Measurements from ENCODE around the gene CDH4. TPM values are rescaled to one million over a fixed set of nuclear protein-coding genes. Genes with fewer than 3 reads are reported as not detected.

CDH4 gene
- total and polyA plus RNA-seq, 2 of the 4 experiments (the other 2 are of a cell fraction) = 1.6 to 3.5 TPM

DNA sequence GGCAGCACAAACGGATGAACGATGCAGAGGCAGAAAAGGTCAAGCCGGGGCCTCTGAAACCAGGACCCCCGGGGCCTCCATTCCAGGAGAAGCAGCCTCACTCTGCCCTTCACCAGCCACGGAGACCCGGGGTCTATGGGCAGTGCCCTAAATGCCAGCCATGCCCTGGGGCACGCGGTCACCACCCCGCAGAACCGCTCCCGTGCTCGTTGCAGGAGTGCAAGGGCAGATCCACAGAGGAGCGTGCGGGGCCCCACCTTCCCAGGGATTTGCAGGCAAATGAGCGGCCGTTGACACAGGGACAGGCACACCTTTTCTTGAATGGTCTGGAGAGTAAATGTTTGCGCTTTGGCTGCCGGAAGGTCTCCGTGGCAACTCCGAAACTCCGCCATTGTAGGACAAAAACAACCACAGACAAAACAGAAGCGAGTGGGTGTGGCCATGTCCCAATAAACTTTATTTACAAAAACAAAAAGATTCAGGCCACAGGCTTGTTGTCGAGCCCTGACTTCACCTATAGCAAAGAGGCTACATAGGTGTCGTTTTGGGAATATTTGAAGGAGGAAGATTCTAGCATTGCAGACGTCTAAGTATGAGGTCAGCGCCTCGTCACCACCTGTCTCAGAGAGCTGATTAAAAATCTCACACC lies 650.3 kb downstream of the CDH4 start:
- no peak overlapping the region for H4K8ac ChIP-seq (ENCODE audit: low read depth in 2 of 2, low read length in 2 of 2)

More for the DNA sequence above, 650.3 kb downstream of the CDH4 start:
- Histone ChIP-seq H3K27me3 (ENCODE audit: control insufficient read depth, insufficient read depth, low read length) (peaks cover 5% of the 10 kb centered on the region; the same call in 1 of the 2 replicates), H4K5ac (ENCODE audit: low read depth, low read length) (no peak overlapping the region), H3K9me3 (ENCODE audit: control insufficient read depth, insufficient read depth, low read length) (no peaks in the 10 kb centered on the region), H2AK5ac (ENCODE audit: low read depth, low read length) (no peak overlapping the region), H4K20me1 (ENCODE audit: insufficient read depth, low read length) (no peaks in the 10 kb centered on the region), H3K9me1 (ENCODE audit: insufficient read depth, low read length) (no peaks in the 10 kb centered on the region), H2AFZ (replicated peaks; ENCODE audit: low read length, poor library complexity) (peak overlapping the region; percentile 41), H2BK20ac (ENCODE audit: low read depth, low read length) (no peak overlapping the region), H3K4me2 (ENCODE audit: low read depth, low read length) (no peak overlapping the region), H2BK15ac (ENCODE audit: low read depth, low read length) (no peak overlapping the region), H4K91ac (ENCODE audit: insufficient read depth, low read depth, low read length) (no peak overlapping the region), H3K4ac (ENCODE audit: low read depth, low read length) (no peak overlapping the region), H3K18ac (ENCODE audit: low read depth, low read length) (no peak overlapping the region), H3K14ac (replicated peaks; ENCODE audit: low read depth, low read length) (no peak overlapping the region), H2AK9ac (replicated peaks; ENCODE audit: low read depth, low read length, poor library complexity) (no peak overlapping the region), H3K4me3 (ENCODE audit: insufficient read depth, low read depth, low read length) (no peak overlapping the region), H3K9ac (ENCODE audit: low read depth, low read length) (no peak overlapping the region), H2BK5ac (ENCODE audit: low read depth, low read length, poor library complexity, severe bottlenecking) (no peak overlapping the region), H3K27ac (ENCODE audit: insufficient read depth, low read length) (no peak overlapping the region), H3K56ac (ENCODE audit: extremely low read depth, insufficient read depth, low read length) (no peak overlapping the region), H3K23ac (ENCODE audit: low read depth, low read length) (no peak overlapping the region), H2BK120ac (ENCODE audit: low read depth, low read length) (no peak overlapping the region), H3K36me3 (ENCODE audit: control insufficient read depth, insufficient read depth, low read length) (no peaks in the 10 kb centered on the region), H3K4me1 (ENCODE audit: control insufficient read depth, insufficient read depth, low read length) (no peaks in the 10 kb centered on the region), H3K79me1 (ENCODE audit: low read depth in 1 of 2, low read length in 2 of 2) (no peaks in the 10 kb centered on the region)
- TF ChIP-seq MXI1 (IDR thresholded peaks at IDR 0.05; ENCODE audit: borderline replicate concordance, low read depth, low read length) (no peak), RFX5 (IDR thresholded peaks at IDR 0.05; ENCODE audit: low read depth, low read length) (no peak), POLR2A (IDR thresholded peaks at IDR 0.05; ENCODE audit: low read depth, low read length) (no peak), MAZ (IDR thresholded peaks at IDR 0.05; ENCODE audit: borderline replicate concordance, low read depth, low read length) (no peak), RAD21 (IDR thresholded peaks at IDR 0.05; ENCODE audit: low read length) (no peak), BHLHE40 (IDR thresholded peaks at IDR 0.05; ENCODE audit: low read depth, low read length) (no peak), RCOR1 (IDR thresholded peaks at IDR 0.05; ENCODE audit: insufficient replicate concordance, low read length) (no peak)
- TF ChIP-seq, protein P1, sequence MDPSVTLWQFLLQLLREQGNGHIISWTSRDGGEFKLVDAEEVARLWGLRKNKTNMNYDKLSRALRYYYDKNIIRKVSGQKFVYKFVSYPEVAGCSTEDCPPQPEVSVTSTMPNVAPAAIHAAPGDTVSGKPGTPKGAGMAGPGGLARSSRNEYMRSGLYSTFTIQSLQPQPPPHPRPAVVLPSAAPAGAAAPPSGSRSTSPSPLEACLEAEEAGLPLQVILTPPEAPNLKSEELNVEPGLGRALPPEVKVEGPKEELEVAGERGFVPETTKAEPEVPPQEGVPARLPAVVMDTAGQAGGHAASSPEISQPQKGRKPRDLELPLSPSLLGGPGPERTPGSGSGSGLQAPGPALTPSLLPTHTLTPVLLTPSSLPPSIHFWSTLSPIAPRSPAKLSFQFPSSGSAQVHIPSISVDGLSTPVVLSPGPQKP (IDR thresholded peaks at IDR 0.05; ENCODE audit: borderline replicate concordance, low read depth, low read length) = no peak
- dilution Hi-C loops (cut with HindIII; ENCODE audit: low sequenced_read_pairs, unreplicated experiment) (no loop called here), in situ Hi-C loops (cut with MboI; ENCODE audit: low sequenced_read_pairs) (no loop called here), intact Hi-C loops (cut with micrococcal nuclease) (no loop called here)
- CTCF ChIA-PET = interaction anchor here (0.9 kb wide), 1 partner anchor 14 kb away, joined by 3 read pairs; no protein-coding TSS in a partner anchor
- WGBS, 2 experiments (ENCODE audit: extremely low coverage in 2 of 2, insufficient read length in 1 of 2) = 88% methylated on average over 15 of the region's 27 CpGs; no CpG with 5 or more reads in 1 of the 2 experiments
- no peak for DNase-seq
- POLR2A ChIA-PET (ENCODE audit: unreplicated experiment) = no interaction called here
- no TSS peak for BruUV-seq (replicated peaks)
- no peak for ATAC-seq (ENCODE audit: low read depth)

All from IMR-90 (cell line).